HCT116 (cell line): ENCODE measurements around the gene SLMAP. TPM values are rescaled to one million over a fixed set of nuclear protein-coding genes. Genes with fewer than 3 reads are reported as not detected.

ENCODE experiments used
- ATAC-seq: fragments of 200-7000 bp; cut with Tn5 transposase; 2 replicates; pipeline ENCODE4 v1.9.1; 2020; ENCODE audit warnings: mild to moderate bottlenecking, moderate library complexity
- BruUV-seq: library from RNA; stranded (reverse); fragments of 400-500 nt; replicated peaks from 2 replicates; lab custom pipeline; 2021; lab: Mats Ljungman, UMichigan
- CTCF ChIA-PET: fragments of 300-600 bp; sonication (Branson Sonifier 250); formaldehyde crosslinking; loops from one replicate; lab custom pipeline; 2021; ENCODE audit warnings: antibody characterized with exemption; lab: Charles Lee
- POLR2A ChIA-PET: fragments of 300-600, 350-600 bp; sonication (Branson Sonifier 250); formaldehyde crosslinking; loops from one replicate; lab custom pipeline; 2021; ENCODE audit warnings: antibody characterized with exemption; lab: Charles Lee
- RAD21 ChIA-PET, 2 experiments: fragments of 300-600 bp; sonication (Branson Sonifier 250); formaldehyde crosslinking; loops; one replicate each; lab custom pipeline; 2023; ENCODE audit warnings: low total read pairs in 2 of 2; ENCODE audit not compliant: uncharacterized antibody in 2 of 2, unreplicated experiment in 2 of 2, low non-redundant PET in 1 of 2; lab: Charles Lee
- DNase-seq: peaks from one replicate; pipeline ENCODE4 v3.0.0-alpha.2; 2010; ENCODE audit warnings: low read depth, low spot score
- H2AFZ ChIP-seq: fragments of 200-600 bp; shearing (Covaris generic), sonication (generic); 2 replicates; pipeline ENCODE4 v1.6.1; 2017; ENCODE audit warnings: low read depth, mixed run types, mixed read lengths, antibody characterized with exemption, low read length; ENCODE audit not compliant: poor library complexity, severe bottlenecking
- H3K27ac ChIP-seq: 2 replicates; pipeline ENCODE4 v1.5.1; 2012; ENCODE audit warnings: low read depth, low read length
- H3K27me3 ChIP-seq: fragments of 200-600 bp; sonication (generic); 2 replicates; pipeline ENCODE4 v1.6.1; 2016; ENCODE audit warnings: mixed run types, low read length, mixed read lengths; ENCODE audit not compliant: insufficient read depth
- H3K36me3 ChIP-seq, 2 experiments: fragments of 200-500 bp in 1 of 2; fragments of 200-600 bp in 1 of 2; sonication (Bioruptor generic) in 1 of 2; sonication (generic) in 1 of 2; 2 replicates each; pipeline versions ENCODE4 v1.5.1 to v1.6.1; 2014 to 2016; ENCODE audit warnings: low read length in 2 of 2, inconsistent platforms in 1 of 2, mixed read lengths in 1 of 2, mixed run types in 1 of 2; ENCODE audit not compliant: insufficient read depth in 2 of 2, control insufficient read depth in 1 of 2
- H3K4me1 ChIP-seq, 2 experiments: fragments of 200-600 bp in 1 of 2; sonication (generic) in 1 of 2; 2 replicates each; pipeline versions ENCODE4 v1.5.1 to v1.6.1; 2012 to 2017; ENCODE audit warnings: low read length in 2 of 2, inconsistent platforms in 1 of 2, mild to moderate bottlenecking in 1 of 2, mixed read lengths in 1 of 2, mixed run types in 1 of 2, moderate library complexity in 1 of 2; ENCODE audit not compliant: insufficient read depth in 2 of 2, control insufficient read depth in 1 of 2
- H3K4me2 ChIP-seq: fragments of 200-600 bp; sonication (generic); 2 replicates; pipeline ENCODE4 v1.6.1; 2017; ENCODE audit warnings: mixed run types, low read length, mixed read lengths
- H3K4me3 ChIP-seq, 2 experiments: fragments of 200-600 bp in 1 of 2; sonication (generic) in 1 of 2; replicated peaks in 1 of 2; 2 replicates each; pipeline ENCODE4 v1.5.1; 2011 to 2016; ENCODE audit warnings: low read length in 2 of 2, control low read depth in 1 of 2, low read depth in 1 of 2, mild to moderate bottlenecking in 1 of 2, mixed read lengths in 1 of 2, mixed run types in 1 of 2
- H3K79me2 ChIP-seq: fragments of 200-600 bp; sonication (generic); 2 replicates; pipeline ENCODE4 v1.6.1; 2017; ENCODE audit warnings: mild to moderate bottlenecking, mixed run types, low read length, moderate library complexity, mixed read lengths; ENCODE audit not compliant: insufficient read depth
- H3K9ac ChIP-seq: fragments of 200-600 bp; sonication (generic); 2 replicates; pipeline ENCODE4 v1.6.1; 2016; ENCODE audit warnings: low read length, mixed read lengths
- H3K9me2 ChIP-seq: fragments of 200-600 bp; sonication (generic), shearing (Covaris generic); 2 replicates; pipeline ENCODE4 v1.6.1; 2017; ENCODE audit warnings: mixed run types, mild to moderate bottlenecking, moderate library complexity; ENCODE audit not compliant: insufficient read depth
- H3K9me3 ChIP-seq, 2 experiments: fragments of 200-500 bp in 1 of 2; fragments of 200-600 bp in 1 of 2; sonication (Bioruptor generic) in 1 of 2; sonication (generic) in 1 of 2; 2 replicates each; pipeline ENCODE4 v1.6.1; 2014 to 2017; ENCODE audit warnings: low read length in 2 of 2, mixed read lengths in 2 of 2, inconsistent platforms in 1 of 2, low read depth in 1 of 2, mild to moderate bottlenecking in 1 of 2, mixed run types in 1 of 2, moderate library complexity in 1 of 2; ENCODE audit not compliant: control insufficient read depth in 1 of 2, insufficient read depth in 1 of 2
- H4K20me1 ChIP-seq: fragments of 200-600 bp; sonication (generic), shearing (Covaris generic); 2 replicates; pipeline ENCODE4 v1.6.1; 2017; ENCODE audit warnings: mixed run types, mild to moderate bottlenecking, moderate library complexity; ENCODE audit not compliant: insufficient read depth
- ATF3 ChIP-seq: IDR thresholded peaks from 2 replicates; pipeline ENCODE4 v1.6.1; 2012
- EGR1 ChIP-seq: IDR thresholded peaks from 2 replicates; pipeline ENCODE4 v1.6.1; 2012; ENCODE audit warnings: low read depth
- FOSL1 ChIP-seq: IDR thresholded peaks from 2 replicates; pipeline ENCODE4 v1.6.1; 2012; ENCODE audit warnings: low read depth
- JUND ChIP-seq: IDR thresholded peaks from 2 replicates; pipeline ENCODE4 v1.6.1; 2012
- SRF ChIP-seq: IDR thresholded peaks from 2 replicates; pipeline ENCODE4 v1.6.1; 2012; ENCODE audit warnings: low read depth
- intact Hi-C: fragments of 100-400 bp; cut with micrococcal nuclease; formaldehyde crosslinking; loops from 2 replicates; pipeline ENCODE4 v1.10.0; 2022
- total RNA-seq: library from RNA; stranded (reverse); gene quantifications from one replicate; pipeline ENCODE4 v1.2.1, GENCODE V29; 2021; ENCODE audit not compliant: unreplicated experiment
- TF ChIP-seq, protein P1 (sequence below): IDR thresholded peaks from 2 replicates; pipeline ENCODE4 v1.6.1; 2012
- TF ChIP-seq, protein P2 (sequence below): IDR thresholded peaks from 2 replicates; pipeline ENCODE4 v1.6.1; 2012; ENCODE audit warnings: low read depth

Gene SLMAP
- total RNA-seq, 1 experiment from 2014 or later: 81.0 TPM

- H4K20me1 ChIP-seq: no peaks in the 10 kb centered on the region
- DNase-seq (no peak), ATAC-seq (no peak)
- TF ChIP-seq JUND (no peak), EGR1 (no peak), SRF (no peak), ATF3 (no peak), FOSL1 (no peak)
- TF ChIP-seq, protein P1, sequence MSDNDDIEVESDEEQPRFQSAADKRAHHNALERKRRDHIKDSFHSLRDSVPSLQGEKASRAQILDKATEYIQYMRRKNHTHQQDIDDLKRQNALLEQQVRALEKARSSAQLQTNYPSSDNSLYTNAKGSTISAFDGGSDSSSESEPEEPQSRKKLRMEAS: no peak
- TF ChIP-seq, protein P2, sequence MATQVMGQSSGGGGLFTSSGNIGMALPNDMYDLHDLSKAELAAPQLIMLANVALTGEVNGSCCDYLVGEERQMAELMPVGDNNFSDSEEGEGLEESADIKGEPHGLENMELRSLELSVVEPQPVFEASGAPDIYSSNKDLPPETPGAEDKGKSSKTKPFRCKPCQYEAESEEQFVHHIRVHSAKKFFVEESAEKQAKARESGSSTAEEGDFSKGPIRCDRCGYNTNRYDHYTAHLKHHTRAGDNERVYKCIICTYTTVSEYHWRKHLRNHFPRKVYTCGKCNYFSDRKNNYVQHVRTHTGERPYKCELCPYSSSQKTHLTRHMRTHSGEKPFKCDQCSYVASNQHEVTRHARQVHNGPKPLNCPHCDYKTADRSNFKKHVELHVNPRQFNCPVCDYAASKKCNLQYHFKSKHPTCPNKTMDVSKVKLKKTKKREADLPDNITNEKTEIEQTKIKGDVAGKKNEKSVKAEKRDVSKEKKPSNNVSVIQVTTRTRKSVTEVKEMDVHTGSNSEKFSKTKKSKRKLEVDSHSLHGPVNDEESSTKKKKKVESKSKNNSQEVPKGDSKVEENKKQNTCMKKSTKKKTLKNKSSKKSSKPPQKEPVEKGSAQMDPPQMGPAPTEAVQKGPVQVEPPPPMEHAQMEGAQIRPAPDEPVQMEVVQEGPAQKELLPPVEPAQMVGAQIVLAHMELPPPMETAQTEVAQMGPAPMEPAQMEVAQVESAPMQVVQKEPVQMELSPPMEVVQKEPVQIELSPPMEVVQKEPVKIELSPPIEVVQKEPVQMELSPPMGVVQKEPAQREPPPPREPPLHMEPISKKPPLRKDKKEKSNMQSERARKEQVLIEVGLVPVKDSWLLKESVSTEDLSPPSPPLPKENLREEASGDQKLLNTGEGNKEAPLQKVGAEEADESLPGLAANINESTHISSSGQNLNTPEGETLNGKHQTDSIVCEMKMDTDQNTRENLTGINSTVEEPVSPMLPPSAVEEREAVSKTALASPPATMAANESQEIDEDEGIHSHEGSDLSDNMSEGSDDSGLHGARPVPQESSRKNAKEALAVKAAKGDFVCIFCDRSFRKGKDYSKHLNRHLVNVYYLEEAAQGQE: no peak
- no TSS peak for BruUV-seq
- intact Hi-C loops: no loop called here
- H3K27me3 ChIP-seq: no peaks in the 10 kb centered on the region
- H3K27ac ChIP-seq: no peak overlapping the region
- peaks cover 0 to 5% of the 10 kb centered on the region in 2 experiments; a peak in 1 of 4 replicates for H3K36me3 ChIP-seq
- no peaks in the 10 kb centered on the region for H3K9me2 ChIP-seq
- H3K9me3 ChIP-seq: no peaks in the 10 kb centered on the region
- H3K79me2 ChIP-seq: no peaks in the 10 kb centered on the region
- ChIA-PET CTCF (no interaction called here), RAD21 (no interaction called here), POLR2A (no interaction called here)
- no peak overlapping the region for H3K9ac ChIP-seq
- H3K4me1 ChIP-seq: no peaks in the 10 kb centered on the region
- H3K4me2 ChIP-seq: no peak overlapping the region
- H2AFZ ChIP-seq: no peak overlapping the region
- H3K4me3 ChIP-seq: no peak overlapping the region
Measured at GRCh38 chr3:57900786-57901185, 144.7 kb downstream of the SLMAP start.
